ENCODE measurements around the gene USP22.

DNA sequence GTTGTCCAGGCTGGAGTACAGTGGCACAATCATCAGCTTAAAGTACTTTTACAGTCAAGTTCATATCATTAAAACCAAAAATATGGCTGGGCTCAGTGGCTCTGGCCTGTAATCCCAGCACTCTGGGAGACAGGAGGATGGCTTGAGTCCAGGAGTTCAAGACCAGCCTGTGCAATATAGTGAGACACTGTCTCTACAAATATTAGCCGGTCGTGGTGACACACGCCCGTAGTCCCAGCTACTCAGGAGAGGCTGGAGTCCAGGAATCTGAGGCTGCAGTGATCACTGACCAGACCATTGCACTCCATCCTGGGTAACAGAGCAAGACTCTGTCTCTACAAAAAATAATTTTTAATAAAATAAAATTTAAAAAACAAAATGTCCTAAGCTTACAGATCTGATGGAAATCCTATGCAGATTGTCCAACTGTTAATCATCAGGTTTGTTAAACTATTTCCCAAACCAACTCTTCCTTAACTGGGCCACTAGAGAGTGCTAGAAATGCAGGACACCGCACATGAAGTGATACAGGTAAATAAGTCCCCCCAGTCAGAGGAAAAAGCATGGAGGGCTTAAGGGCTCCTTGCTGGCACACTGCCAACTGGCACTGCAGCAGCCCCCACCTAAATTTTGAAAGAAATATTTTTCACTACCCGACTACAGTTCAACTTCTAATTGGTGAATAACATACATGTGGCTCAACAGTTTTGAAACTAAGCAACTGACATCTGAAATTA is 2.8 kb downstream of the USP22 start:
- no peak for TF ChIP-seq POLR2A (IDR thresholded peaks at IDR 0.05)
- TF ChIP-seq, protein P1, sequence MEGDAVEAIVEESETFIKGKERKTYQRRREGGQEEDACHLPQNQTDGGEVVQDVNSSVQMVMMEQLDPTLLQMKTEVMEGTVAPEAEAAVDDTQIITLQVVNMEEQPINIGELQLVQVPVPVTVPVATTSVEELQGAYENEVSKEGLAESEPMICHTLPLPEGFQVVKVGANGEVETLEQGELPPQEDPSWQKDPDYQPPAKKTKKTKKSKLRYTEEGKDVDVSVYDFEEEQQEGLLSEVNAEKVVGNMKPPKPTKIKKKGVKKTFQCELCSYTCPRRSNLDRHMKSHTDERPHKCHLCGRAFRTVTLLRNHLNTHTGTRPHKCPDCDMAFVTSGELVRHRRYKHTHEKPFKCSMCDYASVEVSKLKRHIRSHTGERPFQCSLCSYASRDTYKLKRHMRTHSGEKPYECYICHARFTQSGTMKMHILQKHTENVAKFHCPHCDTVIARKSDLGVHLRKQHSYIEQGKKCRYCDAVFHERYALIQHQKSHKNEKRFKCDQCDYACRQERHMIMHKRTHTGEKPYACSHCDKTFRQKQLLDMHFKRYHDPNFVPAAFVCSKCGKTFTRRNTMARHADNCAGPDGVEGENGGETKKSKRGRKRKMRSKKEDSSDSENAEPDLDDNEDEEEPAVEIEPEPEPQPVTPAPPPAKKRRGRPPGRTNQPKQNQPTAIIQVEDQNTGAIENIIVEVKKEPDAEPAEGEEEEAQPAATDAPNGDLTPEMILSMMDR (IDR thresholded peaks at IDR 0.05), result no peak
